Right lobe of liver (tissue), 6 donors: ENCODE measurements around the gene DNM3. TPM values are rescaled to one million over a fixed set of nuclear protein-coding genes. Genes with fewer than 3 reads are reported as not detected.

Experiments
- ATAC-seq, 4 donors: fragments of 200-7000 bp; cut with Tn5 transposase; one replicate each; pipeline ENCODE4 v1.9.1; 2020; ENCODE audit warnings: mild to moderate bottlenecking in 4 of 4, moderate library complexity in 4 of 4
- DNase-seq, 3 donors: peaks; one replicate each; pipeline ENCODE4 v3.0.0-alpha.2; 2020
- H3K27ac ChIP-seq, 3 donors: fragments of 200-600 bp; one replicate each; pipeline ENCODE4 v1.8.0; 2022
- H3K27me3 ChIP-seq, 2 donors: fragments of 200-600 bp; one replicate each; pipeline ENCODE4 v1.8.0; 2022
- H3K36me3 ChIP-seq, 4 donors: fragments of 200-600 bp; sonication (generic) in 1 of 4; one replicate each; pipeline versions ENCODE4 v1.5.1 to v1.8.0; 2017 to 2022; ENCODE audit warnings: control low read depth in 1 of 4
- H3K4me1 ChIP-seq, 4 donors: fragments of 200-600 bp; sonication (generic) in 1 of 4; one replicate each; pipeline versions ENCODE4 v1.5.1 to v1.8.0; 2017 to 2022; ENCODE audit warnings: control low read depth in 1 of 4
- H3K4me3 ChIP-seq, 3 donors: fragments of 200-600 bp; one replicate each; pipeline ENCODE4 v1.8.0; 2022
- H3K9me3 ChIP-seq, 4 donors: fragments of 200-600 bp; sonication (generic) in 1 of 4; one replicate each; pipeline versions ENCODE4 v1.5.1 to v1.8.0; 2017 to 2022; ENCODE audit warnings: control low read depth in 1 of 4
- POLR2A ChIP-seq: fragments of 450-650 bp; IDR thresholded peaks from one replicate; pipeline ENCODE4 v1.6.1; 2017; ENCODE audit warnings: antibody characterized with exemption, mild to moderate bottlenecking
- WGBS: methylation state at CpG from one replicate; pipeline ENCODE4 v1.1.6; 2018; ENCODE audit warnings: low coverage, low lambda C conversion rate; ENCODE audit not compliant: insufficient coverage; ENCODE audit errors: missing lambda C conversion rate; 5-methylcytosine and 5-hydroxymethylcytosine counted together
- intact Hi-C, 2 donors: fragments of 100-400 bp; cut with DNase I; formaldehyde crosslinking; loops; one replicate each; pipeline versions ENCODE4 v1.11.2 to v1.14.1; 2022
- total RNA-seq, 6 experiments: library from RNA; depleted of rRNA in 2 of 6; stranded (reverse); fragments of >200 nt in 2 of 6; fragmentation: NEBNext Ultra II Directional in 3 of 6; extraction: Animal tissue kit (Norgen Biotek cat#: 25700) in 3 of 6; gene quantifications; one replicate each; pipeline versions ENCODE4 v1.1.0 to v1.2.4, GENCODE V29; 2016 to 2023
- TF ChIP-seq, protein P1 (sequence below), 4 donors: fragments of 200-600 bp in 3 of 4; fragments of 450-650 bp in 1 of 4; IDR thresholded peaks; one replicate each; pipeline versions ENCODE4 v1.5.1 to v1.8.0; 2016 to 2022; ENCODE audit warnings: antibody characterized with exemption in 4 of 4, mild to moderate bottlenecking in 2 of 4
- donor health status: DM: no; HTN: yes; CAD: no.
- donor health status: DM: no; HTN: no; CAD: no.
- donor health status: DM: no; HTN: no; CAD: no.
- donor health status: DM: no; HTN: yes; CAD: no.
- donor health status: DM: no; HTN: yes; CAD: no.

DNM3 gene
- total RNA-seq, 6 experiments from 2014 or later, result 0.29 to 0.92 (median 0.43) TPM

DNA sequence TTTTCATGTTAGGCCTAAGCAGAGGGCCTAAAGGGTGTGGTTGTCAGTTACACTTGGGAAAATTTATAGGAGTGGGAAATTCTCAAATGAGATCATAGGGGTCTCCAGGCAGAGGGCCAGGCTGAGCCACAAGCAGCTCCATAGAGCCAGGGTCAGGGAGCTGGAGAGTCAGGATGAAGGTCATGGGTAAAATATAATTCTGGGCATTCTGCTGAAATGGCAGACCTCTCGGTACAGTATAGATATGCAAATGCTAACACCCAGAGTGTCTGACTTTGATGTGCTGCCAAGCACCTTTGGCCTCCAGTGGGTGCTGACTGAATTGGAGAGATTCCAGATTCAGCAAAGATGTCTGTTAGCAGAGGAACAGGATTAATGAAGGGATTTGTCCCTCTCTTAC, 40.1 kb downstream of the DNM3 start:
- intact Hi-C loops, result no loop called here
- WGBS, result 0% methylated on average over 1 of the region's 1 CpG
- Histone ChIP-seq H3K9me3 (no peaks in the 10 kb centered on the region), H3K27ac (no peak overlapping the region), H3K4me1 (no peaks in the 10 kb centered on the region), H3K27me3 (no peaks in the 10 kb centered on the region), H3K36me3 (no peaks in the 10 kb centered on the region), H3K4me3 (no peak overlapping the region)
- TF ChIP-seq, protein P1, sequence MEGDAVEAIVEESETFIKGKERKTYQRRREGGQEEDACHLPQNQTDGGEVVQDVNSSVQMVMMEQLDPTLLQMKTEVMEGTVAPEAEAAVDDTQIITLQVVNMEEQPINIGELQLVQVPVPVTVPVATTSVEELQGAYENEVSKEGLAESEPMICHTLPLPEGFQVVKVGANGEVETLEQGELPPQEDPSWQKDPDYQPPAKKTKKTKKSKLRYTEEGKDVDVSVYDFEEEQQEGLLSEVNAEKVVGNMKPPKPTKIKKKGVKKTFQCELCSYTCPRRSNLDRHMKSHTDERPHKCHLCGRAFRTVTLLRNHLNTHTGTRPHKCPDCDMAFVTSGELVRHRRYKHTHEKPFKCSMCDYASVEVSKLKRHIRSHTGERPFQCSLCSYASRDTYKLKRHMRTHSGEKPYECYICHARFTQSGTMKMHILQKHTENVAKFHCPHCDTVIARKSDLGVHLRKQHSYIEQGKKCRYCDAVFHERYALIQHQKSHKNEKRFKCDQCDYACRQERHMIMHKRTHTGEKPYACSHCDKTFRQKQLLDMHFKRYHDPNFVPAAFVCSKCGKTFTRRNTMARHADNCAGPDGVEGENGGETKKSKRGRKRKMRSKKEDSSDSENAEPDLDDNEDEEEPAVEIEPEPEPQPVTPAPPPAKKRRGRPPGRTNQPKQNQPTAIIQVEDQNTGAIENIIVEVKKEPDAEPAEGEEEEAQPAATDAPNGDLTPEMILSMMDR (IDR thresholded peaks at IDR 0.05), result no peak
- no peak for TF ChIP-seq POLR2A
- ATAC-seq, result no peak
- no peak for DNase-seq

DNA sequence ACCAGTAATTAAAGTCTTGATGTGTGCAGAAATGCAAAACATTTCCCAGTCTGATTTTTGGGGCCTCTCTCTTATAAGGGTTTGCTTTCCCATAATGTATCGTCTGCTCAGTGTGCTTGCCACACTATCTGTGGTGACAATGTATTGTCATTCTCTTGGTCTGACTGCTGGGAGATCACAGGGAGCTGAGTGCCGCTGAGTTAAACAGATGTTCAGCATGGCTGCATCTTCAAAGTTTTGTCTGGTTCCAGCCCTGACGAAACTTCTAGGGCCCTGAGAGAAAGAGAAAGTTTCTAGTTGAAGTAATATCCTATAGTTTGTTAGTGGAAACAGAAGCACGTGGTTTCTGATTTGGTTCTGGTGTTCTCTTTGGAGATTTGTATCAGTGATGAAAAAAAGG, 42.6 kb downstream of the DNM3 start:
- no peak overlapping the region for H3K4me3 ChIP-seq
- no peak overlapping the region for H3K27ac ChIP-seq
- no peak for TF ChIP-seq POLR2A
- TF ChIP-seq, protein P1 (IDR thresholded peaks at IDR 0.05), result no peak
- ATAC-seq (no peak), DNase-seq (no peak)
- H3K36me3 ChIP-seq, result no peaks in the 10 kb centered on the region
- 61% methylated on average over 4 of the region's 4 CpGs for WGBS
- H3K27me3 ChIP-seq, result no peaks in the 10 kb centered on the region
- H3K9me3 ChIP-seq, result no peaks in the 10 kb centered on the region
- intact Hi-C loops, result no loop called here
- H3K4me1 ChIP-seq, result no peaks in the 10 kb centered on the region

DNA sequence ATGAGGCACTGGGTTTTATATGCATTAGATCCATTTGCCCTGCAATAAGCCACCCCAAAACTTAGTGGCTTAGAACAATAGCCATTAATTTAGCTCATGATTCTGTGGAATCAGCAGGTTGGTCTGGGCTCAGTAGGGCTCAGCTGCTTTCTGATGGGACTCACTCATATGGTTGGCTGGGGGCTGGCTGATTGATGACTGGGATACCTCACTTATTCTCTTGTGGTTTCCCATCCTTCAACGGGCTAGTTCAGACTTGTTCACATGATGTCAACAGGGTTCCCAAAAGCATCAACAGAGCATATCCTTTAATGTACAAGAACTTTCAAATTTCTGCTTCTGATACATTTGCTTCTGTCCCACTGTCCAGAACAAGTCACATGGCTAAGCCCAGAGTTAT, 43.2 kb downstream of the DNM3 start:
- TF ChIP-seq POLR2A, result no peak
- TF ChIP-seq, protein P1 (IDR thresholded peaks at IDR 0.05), result no peak
- Histone ChIP-seq H3K4me3 (no peak overlapping the region), H3K27ac (no peak overlapping the region), H3K27me3 (no peaks in the 10 kb centered on the region), H3K4me1 (no peaks in the 10 kb centered on the region), H3K9me3 (no peaks in the 10 kb centered on the region), H3K36me3 (no peaks in the 10 kb centered on the region)
- WGBS, result 78% methylated on average over 1 of the region's 1 CpG
- DNase-seq, result no peak
- intact Hi-C loops, result no loop called here
- no peak for ATAC-seq

DNA sequence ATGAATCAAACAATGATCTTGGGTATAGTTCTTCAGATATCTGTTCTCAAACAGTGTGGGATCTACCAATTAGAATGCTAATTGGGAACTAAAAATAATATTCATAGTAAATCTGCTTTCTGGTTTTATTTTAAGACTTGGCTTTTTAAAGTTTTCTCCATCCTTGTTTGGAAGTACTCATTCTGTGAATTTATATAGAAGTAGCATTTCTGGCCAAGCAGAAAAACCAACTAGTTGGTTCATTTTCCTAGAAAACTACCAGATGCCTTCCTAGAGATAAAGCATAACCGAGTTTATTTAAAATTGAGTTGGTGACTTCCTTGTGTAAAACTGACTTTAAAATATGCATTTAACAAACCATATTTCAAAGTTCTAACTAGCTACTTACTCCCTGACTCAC, 48.8 kb downstream of the DNM3 start:
- Histone ChIP-seq H3K4me1 (no peaks in the 10 kb centered on the region), H3K9me3 (no peaks in the 10 kb centered on the region), H3K27ac (no peak overlapping the region), H3K36me3 (no peaks in the 10 kb centered on the region), H3K4me3 (no peak overlapping the region), H3K27me3 (no peaks in the 10 kb centered on the region)
- DNase-seq, result no peak
- intact Hi-C loops, result no loop called here
- no peak for ATAC-seq
- TF ChIP-seq POLR2A, result no peak
- TF ChIP-seq, protein P1 (IDR thresholded peaks at IDR 0.05), result no peak
- 54% methylated on average over 1 of the region's 1 CpG for WGBS
